ENCODE measurements around the gene DOCK10. TPM values are rescaled to one million over a fixed set of nuclear protein-coding genes. Genes with fewer than 3 reads are reported as not detected.

Gene DOCK10
- total RNA-seq, 1 experiment from 2014 or later = 5.8 TPM

DNA sequence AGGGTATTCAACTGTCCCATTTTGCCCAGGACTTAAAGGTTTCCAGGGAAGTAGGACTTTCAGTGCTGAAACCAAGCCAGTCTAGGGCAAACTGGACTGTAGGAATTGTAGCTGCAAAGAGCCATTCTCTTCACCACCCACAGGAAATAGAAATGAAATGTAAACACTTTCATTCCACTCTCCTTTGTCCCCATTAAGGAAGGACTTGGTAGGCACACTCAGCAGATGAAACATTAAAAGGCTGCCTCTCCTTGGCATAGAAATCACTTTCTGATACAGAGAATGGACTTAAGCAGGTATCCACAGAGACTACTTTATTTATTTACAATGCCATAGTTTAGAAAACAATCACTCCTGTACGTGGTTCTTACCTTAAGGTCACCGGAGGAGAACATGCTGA, 223.2 kb downstream of the DOCK10 start:
- Histone ChIP-seq H3K27me3 (ENCODE audit: control insufficient read depth, insufficient read depth, low read length) (no peaks in the 10 kb centered on the region), H3K36me3 (ENCODE audit: control insufficient read depth, insufficient read depth, low read length) (no peaks in the 10 kb centered on the region), H3K4me3 (ENCODE audit: low read depth in 2 of 2, low read length in 2 of 2) (no peak overlapping the region), H3K4me1 (ENCODE audit: control insufficient read depth, insufficient read depth, low read length) (peaks cover 16% of the 10 kb centered on the region), H3K9me3 (ENCODE audit: control insufficient read depth, insufficient read depth, low read depth, low read length) (no peaks in the 10 kb centered on the region), H3K27ac (ENCODE audit: low read length) (no peak overlapping the region)
- DNase-seq (ENCODE audit: low read depth, low spot score) = no peak
- TF ChIP-seq TCF7L2 (IDR thresholded peaks at IDR 0.05; ENCODE audit: low read depth, low read length) = no peak
- no peak for TF ChIP-seq SIN3A (IDR thresholded peaks at IDR 0.05; ENCODE audit: borderline replicate concordance, insufficient read depth, low read depth, low read length)
- TF ChIP-seq, protein P1, sequence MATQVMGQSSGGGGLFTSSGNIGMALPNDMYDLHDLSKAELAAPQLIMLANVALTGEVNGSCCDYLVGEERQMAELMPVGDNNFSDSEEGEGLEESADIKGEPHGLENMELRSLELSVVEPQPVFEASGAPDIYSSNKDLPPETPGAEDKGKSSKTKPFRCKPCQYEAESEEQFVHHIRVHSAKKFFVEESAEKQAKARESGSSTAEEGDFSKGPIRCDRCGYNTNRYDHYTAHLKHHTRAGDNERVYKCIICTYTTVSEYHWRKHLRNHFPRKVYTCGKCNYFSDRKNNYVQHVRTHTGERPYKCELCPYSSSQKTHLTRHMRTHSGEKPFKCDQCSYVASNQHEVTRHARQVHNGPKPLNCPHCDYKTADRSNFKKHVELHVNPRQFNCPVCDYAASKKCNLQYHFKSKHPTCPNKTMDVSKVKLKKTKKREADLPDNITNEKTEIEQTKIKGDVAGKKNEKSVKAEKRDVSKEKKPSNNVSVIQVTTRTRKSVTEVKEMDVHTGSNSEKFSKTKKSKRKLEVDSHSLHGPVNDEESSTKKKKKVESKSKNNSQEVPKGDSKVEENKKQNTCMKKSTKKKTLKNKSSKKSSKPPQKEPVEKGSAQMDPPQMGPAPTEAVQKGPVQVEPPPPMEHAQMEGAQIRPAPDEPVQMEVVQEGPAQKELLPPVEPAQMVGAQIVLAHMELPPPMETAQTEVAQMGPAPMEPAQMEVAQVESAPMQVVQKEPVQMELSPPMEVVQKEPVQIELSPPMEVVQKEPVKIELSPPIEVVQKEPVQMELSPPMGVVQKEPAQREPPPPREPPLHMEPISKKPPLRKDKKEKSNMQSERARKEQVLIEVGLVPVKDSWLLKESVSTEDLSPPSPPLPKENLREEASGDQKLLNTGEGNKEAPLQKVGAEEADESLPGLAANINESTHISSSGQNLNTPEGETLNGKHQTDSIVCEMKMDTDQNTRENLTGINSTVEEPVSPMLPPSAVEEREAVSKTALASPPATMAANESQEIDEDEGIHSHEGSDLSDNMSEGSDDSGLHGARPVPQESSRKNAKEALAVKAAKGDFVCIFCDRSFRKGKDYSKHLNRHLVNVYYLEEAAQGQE (IDR thresholded peaks at IDR 0.05; ENCODE audit: insufficient read depth in 1 of 2, low read depth in 2 of 2, low read length in 1 of 2) = no peak
- TF ChIP-seq, protein P2, sequence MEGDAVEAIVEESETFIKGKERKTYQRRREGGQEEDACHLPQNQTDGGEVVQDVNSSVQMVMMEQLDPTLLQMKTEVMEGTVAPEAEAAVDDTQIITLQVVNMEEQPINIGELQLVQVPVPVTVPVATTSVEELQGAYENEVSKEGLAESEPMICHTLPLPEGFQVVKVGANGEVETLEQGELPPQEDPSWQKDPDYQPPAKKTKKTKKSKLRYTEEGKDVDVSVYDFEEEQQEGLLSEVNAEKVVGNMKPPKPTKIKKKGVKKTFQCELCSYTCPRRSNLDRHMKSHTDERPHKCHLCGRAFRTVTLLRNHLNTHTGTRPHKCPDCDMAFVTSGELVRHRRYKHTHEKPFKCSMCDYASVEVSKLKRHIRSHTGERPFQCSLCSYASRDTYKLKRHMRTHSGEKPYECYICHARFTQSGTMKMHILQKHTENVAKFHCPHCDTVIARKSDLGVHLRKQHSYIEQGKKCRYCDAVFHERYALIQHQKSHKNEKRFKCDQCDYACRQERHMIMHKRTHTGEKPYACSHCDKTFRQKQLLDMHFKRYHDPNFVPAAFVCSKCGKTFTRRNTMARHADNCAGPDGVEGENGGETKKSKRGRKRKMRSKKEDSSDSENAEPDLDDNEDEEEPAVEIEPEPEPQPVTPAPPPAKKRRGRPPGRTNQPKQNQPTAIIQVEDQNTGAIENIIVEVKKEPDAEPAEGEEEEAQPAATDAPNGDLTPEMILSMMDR (IDR thresholded peaks at IDR 0.05) = no peak
- no peak for TF ChIP-seq POLR2AphosphoS5 (IDR thresholded peaks at IDR 0.05; ENCODE audit: low read depth, low read length)
- intact Hi-C loops (cut with micrococcal nuclease; ENCODE audit: unreplicated experiment) (no loop called here), in situ Hi-C loops (cut with HindIII; ENCODE audit: low pct_unique_long_range_greater_than_20kb, low sequenced_read_pairs) (no loop called here)
- CTCF ChIA-PET = no interaction called here
- BruUV-seq (replicated peaks) = no TSS peak
- no peak for ATAC-seq
- POLR2A ChIA-PET = no interaction called here

DNA sequence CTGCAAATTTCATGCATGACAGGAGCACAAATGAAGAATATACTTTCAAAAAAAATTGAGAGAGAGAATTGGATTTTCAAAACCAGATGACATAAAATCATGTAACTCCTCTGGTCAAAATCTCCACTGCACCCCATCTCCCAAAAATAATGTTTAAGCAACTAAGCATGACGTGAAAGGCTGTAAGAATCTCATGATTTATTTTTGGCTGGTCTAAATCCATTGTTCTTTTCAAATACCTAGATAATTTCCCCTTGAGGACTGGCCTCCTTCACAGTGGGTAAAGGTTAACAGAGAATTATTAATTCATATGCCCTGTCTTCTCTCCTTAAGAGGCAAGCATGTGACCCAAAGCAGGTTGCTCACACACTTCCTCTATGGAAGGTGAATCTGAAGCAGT, 224.6 kb downstream of the DOCK10 start:
- BruUV-seq (replicated peaks) = no TSS peak
- CTCF ChIA-PET = no interaction called here
- no peaks in the 10 kb centered on the region for H3K9me3 ChIP-seq (ENCODE audit: control insufficient read depth, insufficient read depth, low read depth, low read length)
- ATAC-seq (no peak), DNase-seq (ENCODE audit: low read depth, low spot score) (no peak)
- POLR2A ChIA-PET = no interaction called here
- peak overlapping the region; percentile 13; the same call in 1 of the 2 replicates for H3K27ac ChIP-seq (ENCODE audit: low read length)
- in situ Hi-C loops (cut with HindIII; ENCODE audit: low pct_unique_long_range_greater_than_20kb, low sequenced_read_pairs) = no loop called here
- peaks cover 16% of the 10 kb centered on the region for H3K4me1 ChIP-seq (ENCODE audit: control insufficient read depth, insufficient read depth, low read length)
- no peaks in the 10 kb centered on the region for H3K36me3 ChIP-seq (ENCODE audit: control insufficient read depth, insufficient read depth, low read length)
- TF ChIP-seq, protein P1 (IDR thresholded peaks at IDR 0.05; ENCODE audit: insufficient read depth in 1 of 2, low read depth in 2 of 2, low read length in 1 of 2) = no peak
- TF ChIP-seq, protein P2 (IDR thresholded peaks at IDR 0.05) = no peak
- TF ChIP-seq POLR2AphosphoS5 (IDR thresholded peaks at IDR 0.05; ENCODE audit: low read depth, low read length) (no peak), TCF7L2 (IDR thresholded peaks at IDR 0.05; ENCODE audit: low read depth, low read length) (no peak), SIN3A (IDR thresholded peaks at IDR 0.05; ENCODE audit: borderline replicate concordance, insufficient read depth, low read depth, low read length) (no peak)
- H3K27me3 ChIP-seq (ENCODE audit: control insufficient read depth, insufficient read depth, low read length) = no peaks in the 10 kb centered on the region
- intact Hi-C loops (cut with micrococcal nuclease; ENCODE audit: unreplicated experiment) = no loop called here
- H3K4me3 ChIP-seq (ENCODE audit: low read depth in 2 of 2, low read length in 2 of 2) = no peak overlapping the region

Measured in Panc1 (cell line).